HepG2 (cell line): Measurements from ENCODE around the gene UBC. TPM values are rescaled to one million over a fixed set of nuclear protein-coding genes. Genes with fewer than 3 reads are reported as not detected.

Experiments used
- ARHGAP35 ChIP-seq: sonication (generic); formaldehyde crosslinking; IDR thresholded peaks from 2 replicates; pipeline ENCODE4 v1.9.0; 2022; ENCODE audit warnings: mild to moderate bottlenecking, inconsistent platforms, moderate library complexity, missing genetic modification reagents, borderline replicate concordance
- KDM5B ChIP-seq: sonication (generic); formaldehyde crosslinking; IDR thresholded peaks from 2 replicates; pipeline ENCODE4 v1.4.0; 2020; ENCODE audit warnings: missing genetic modification reagents, mild to moderate bottlenecking, borderline replicate concordance
- MIER3 ChIP-seq: IDR thresholded peaks from 2 replicates; pipeline ENCODE4 v1.6.1; 2016; ENCODE audit warnings: missing compliant biosample characterization, borderline replicate concordance
- MXD4 ChIP-seq: IDR thresholded peaks from 2 replicates; pipeline ENCODE4 v1.6.1; 2016; ENCODE audit warnings: mild to moderate bottlenecking, missing biosample characterization, missing genetic modification reagents
- PBX3 ChIP-seq: sonication (generic); formaldehyde crosslinking; IDR thresholded peaks from 2 replicates; pipeline ENCODE4 v1.8.1; 2023; ENCODE audit warnings: missing genetic modification reagents, inconsistent platforms, borderline replicate concordance
- RCOR2 ChIP-seq: IDR thresholded peaks from 2 replicates; pipeline ENCODE4 v1.6.1; 2016; ENCODE audit warnings: missing biosample characterization, missing genetic modification reagents
- TFAP4 ChIP-seq: sonication (generic); IDR thresholded peaks from 2 replicates; pipeline ENCODE4 v1.6.1; 2016; ENCODE audit warnings: low read depth, borderline replicate concordance
- ZBTB21 ChIP-seq: sonication (generic); formaldehyde crosslinking; IDR thresholded peaks from 2 replicates; pipeline ENCODE4 v1.4.0; 2020; ENCODE audit warnings: missing genetic modification reagents
- ZC3H13 ChIP-seq: sonication (generic); formaldehyde crosslinking; IDR thresholded peaks from 2 replicates; pipeline ENCODE4 v1.8.1; 2023; ENCODE audit warnings: mild to moderate bottlenecking, missing genetic modification reagents, moderate library complexity
- ZFX ChIP-seq: sonication (generic); formaldehyde crosslinking; IDR thresholded peaks from 2 replicates; pipeline ENCODE4 v1.4.0; 2020; ENCODE audit warnings: mild to moderate bottlenecking, low read depth, missing genetic modification reagents, moderate library complexity
- ZNF24 ChIP-seq: fragments of 450-650 bp; IDR thresholded peaks from 2 replicates; pipeline ENCODE4 v1.6.1; 2017; ENCODE audit warnings: antibody characterized with exemption, mild to moderate bottlenecking
- ZNF501 ChIP-seq: sonication (generic); formaldehyde crosslinking; IDR thresholded peaks from 2 replicates; pipeline ENCODE4 v1.5.1; 2020; ENCODE audit warnings: mild to moderate bottlenecking, moderate library complexity, missing genetic modification reagents
- ZNF687 ChIP-seq: sonication (generic); formaldehyde crosslinking; IDR thresholded peaks from 2 replicates; pipeline ENCODE4 v1.5.1; 2020; ENCODE audit warnings: mild to moderate bottlenecking, missing genetic modification reagents, moderate library complexity
- ZNF839 ChIP-seq: sonication (generic); formaldehyde crosslinking; IDR thresholded peaks from 2 replicates; pipeline ENCODE4 v1.4.0; 2020; ENCODE audit warnings: missing genetic modification reagents, mild to moderate bottlenecking, borderline replicate concordance
- polyA plus RNA-seq, 8 experiments: library from polyadenylated mRNA; depleted of rRNA in 3 of 8; stranded (reverse) in 7 of 8; unstranded in 1 of 8; fragments of >200 nt; fragmentation: Illumina TruSeq in 4 of 8; extraction: Trizol in 4 of 8; gene quantifications; 2 replicates each; pipeline versions ENCODE4 v1.2.1 to v1.2.3, GENCODE V29; 2011 to 2016; ENCODE audit warnings: low read depth in 4 of 8, missing spikeins in 1 of 8, mixed read lengths in 1 of 8; ENCODE audit not compliant: insufficient read depth in 1 of 8
- total RNA-seq, 5 experiments: library from RNA; depleted of rRNA; stranded (reverse); fragments of >200 nt; fragmentation: Illumina TruSeq; extraction: Trizol; gene quantifications; 2 replicates each; pipeline ENCODE4 v1.2.3, GENCODE V29; 2016; ENCODE audit warnings: low read depth in 1 of 5
- TF ChIP-seq, protein P1 (sequence below): sonication (generic); formaldehyde crosslinking; IDR thresholded peaks from 2 replicates; pipeline ENCODE4 v1.5.1; 2020; ENCODE audit warnings: mild to moderate bottlenecking, missing genetic modification reagents, borderline replicate concordance
- TF ChIP-seq, protein P2 (sequence below): sonication (generic); formaldehyde crosslinking; IDR thresholded peaks from 2 replicates; pipeline ENCODE4 v1.5.0; 2020; ENCODE audit warnings: mild to moderate bottlenecking, missing genetic modification reagents, borderline replicate concordance

The UBC gene
- total and polyA plus RNA-seq, 2 of the 13 experiments (the other 11 are each of a cell fraction or from before 2014, with no cell fraction given) = 805 to 1,432 TPM

DNA sequence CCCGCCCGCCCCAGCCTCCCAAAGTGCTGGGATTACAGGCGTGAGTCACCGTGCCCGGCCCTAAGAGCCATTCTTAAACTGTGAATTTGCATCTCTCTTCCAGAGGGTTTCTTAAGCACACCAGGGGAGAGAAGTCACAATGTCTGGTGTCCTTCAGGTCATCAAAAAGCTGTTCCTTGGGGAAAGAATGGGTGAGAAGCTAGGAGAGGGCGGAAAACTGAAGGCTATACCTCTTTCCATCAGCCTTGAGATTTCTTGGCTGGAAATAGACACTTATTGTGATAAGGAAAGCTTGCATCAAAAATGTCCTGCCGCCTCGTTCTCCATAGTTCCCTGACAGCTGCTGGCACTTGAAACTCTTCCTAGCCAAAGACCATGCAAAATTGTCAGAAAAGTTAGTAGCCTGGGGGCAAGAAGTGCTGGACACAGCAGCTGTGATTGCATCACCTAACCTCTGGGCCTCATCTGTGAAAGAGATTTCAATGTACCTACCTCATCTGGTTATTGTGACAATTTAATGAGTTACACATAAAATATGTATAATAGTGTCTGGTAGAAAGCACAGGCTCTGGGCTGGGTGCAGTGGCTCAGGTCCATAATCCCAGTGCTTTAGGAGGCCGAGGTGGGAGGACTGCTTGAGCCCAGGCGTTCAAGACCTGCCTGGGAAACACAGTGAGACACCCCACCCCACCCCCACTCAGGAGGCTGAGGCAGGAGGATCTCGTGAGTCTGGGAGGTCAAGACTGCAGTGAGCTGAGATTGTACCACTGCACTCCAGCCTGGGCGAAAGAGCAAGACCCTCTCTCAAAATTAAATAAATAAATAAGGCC is 9.7 kb upstream of the UBC start (continued):
- no peak for TF ChIP-seq ZNF24
- TF ChIP-seq ZNF839 (CRISPR knock-in tag) = no peak
- TF ChIP-seq ARHGAP35 (CRISPR knock-in tag) = no peak
- no peak for TF ChIP-seq ZFX (CRISPR knock-in tag)
- no peak for TF ChIP-seq ZNF687 (CRISPR knock-in tag)
- TF ChIP-seq ZNF501 (CRISPR knock-in tag) = no peak
- TF ChIP-seq, protein P1, sequence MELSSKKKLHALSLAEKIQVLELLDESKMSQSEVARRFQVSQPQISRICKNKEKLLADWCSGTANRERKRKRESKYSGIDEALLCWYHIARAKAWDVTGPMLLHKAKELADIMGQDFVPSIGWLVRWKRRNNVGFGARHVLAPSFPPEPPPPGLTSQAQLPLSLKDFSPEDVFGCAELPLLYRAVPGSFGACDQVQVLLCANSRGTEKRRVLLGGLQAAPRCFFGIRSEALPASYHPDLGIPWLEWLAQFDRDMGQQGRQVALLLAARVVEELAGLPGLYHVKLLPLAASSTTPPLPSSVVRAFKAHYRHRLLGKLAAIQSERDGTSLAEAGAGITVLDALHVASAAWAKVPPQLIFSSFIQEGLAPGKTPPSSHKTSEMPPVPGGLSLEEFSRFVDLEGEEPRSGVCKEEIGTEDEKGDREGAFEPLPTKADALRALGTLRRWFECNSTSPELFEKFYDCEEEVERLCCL (CRISPR knock-in tag) = no peak
- TF ChIP-seq, protein P2, sequence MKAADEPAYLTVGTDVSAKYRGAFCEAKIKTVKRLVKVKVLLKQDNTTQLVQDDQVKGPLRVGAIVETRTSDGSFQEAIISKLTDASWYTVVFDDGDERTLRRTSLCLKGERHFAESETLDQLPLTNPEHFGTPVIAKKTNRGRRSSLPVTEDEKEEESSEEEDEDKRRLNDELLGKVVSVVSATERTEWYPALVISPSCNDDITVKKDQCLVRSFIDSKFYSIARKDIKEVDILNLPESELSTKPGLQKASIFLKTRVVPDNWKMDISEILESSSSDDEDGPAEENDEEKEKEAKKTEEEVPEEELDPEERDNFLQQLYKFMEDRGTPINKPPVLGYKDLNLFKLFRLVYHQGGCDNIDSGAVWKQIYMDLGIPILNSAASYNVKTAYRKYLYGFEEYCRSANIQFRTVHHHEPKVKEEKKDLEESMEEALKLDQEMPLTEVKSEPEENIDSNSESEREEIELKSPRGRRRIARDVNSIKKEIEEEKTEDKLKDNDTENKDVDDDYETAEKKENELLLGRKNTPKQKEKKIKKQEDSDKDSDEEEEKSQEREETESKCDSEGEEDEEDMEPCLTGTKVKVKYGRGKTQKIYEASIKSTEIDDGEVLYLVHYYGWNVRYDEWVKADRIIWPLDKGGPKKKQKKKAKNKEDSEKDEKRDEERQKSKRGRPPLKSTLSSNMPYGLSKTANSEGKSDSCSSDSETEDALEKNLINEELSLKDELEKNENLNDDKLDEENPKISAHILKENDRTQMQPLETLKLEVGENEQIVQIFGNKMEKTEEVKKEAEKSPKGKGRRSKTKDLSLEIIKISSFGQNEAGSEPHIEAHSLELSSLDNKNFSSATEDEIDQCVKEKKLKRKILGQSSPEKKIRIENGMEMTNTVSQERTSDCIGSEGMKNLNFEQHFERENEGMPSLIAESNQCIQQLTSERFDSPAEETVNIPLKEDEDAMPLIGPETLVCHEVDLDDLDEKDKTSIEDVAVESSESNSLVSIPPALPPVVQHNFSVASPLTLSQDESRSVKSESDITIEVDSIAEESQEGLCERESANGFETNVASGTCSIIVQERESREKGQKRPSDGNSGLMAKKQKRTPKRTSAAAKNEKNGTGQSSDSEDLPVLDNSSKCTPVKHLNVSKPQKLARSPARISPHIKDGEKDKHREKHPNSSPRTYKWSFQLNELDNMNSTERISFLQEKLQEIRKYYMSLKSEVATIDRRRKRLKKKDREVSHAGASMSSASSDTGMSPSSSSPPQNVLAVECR (CRISPR knock-in tag) = peak; percentile 31; the same call in 1 of the 2 replicates
- TF ChIP-seq MXD4 = no peak
- TF ChIP-seq TFAP4 = peak; percentile 58; the same call in 1 of the 2 replicates
- TF ChIP-seq MIER3 (CRISPR knock-in tag) = no peak
- TF ChIP-seq KDM5B (CRISPR knock-in tag) = no peak
- TF ChIP-seq ZC3H13 (CRISPR knock-in tag) = no peak
- TF ChIP-seq PBX3 (CRISPR knock-in tag) = no peak
- no peak for TF ChIP-seq RCOR2 (CRISPR knock-in tag)
- no peak for TF ChIP-seq ZBTB21 (CRISPR knock-in tag)
